Stimulated activated CD8-positive, alpha-beta memory T cell treated with anti-CD3 and anti-CD28 coated beads, Interleukin-4, amount 100 ng/mL, for 48 hours (primary cell): Measurements from ENCODE around the gene KRTAP5-7.
"Not testable (repeated sequence)": the region's sequence is repeated elsewhere in the genome, so short reads cannot be mapped to it uniquely, and the experiment has no call there.

ENCODE experiments used
- DNase-seq: peaks from one replicate; pipeline ENCODE4 v3.0.0-alpha.2; 2020

KRTAP5-7 gene

GRCh38 chr11:71535825-71536224, 8.8 kb downstream of the KRTAP5-7 start:
- no peak for DNase-seq

DNA sequence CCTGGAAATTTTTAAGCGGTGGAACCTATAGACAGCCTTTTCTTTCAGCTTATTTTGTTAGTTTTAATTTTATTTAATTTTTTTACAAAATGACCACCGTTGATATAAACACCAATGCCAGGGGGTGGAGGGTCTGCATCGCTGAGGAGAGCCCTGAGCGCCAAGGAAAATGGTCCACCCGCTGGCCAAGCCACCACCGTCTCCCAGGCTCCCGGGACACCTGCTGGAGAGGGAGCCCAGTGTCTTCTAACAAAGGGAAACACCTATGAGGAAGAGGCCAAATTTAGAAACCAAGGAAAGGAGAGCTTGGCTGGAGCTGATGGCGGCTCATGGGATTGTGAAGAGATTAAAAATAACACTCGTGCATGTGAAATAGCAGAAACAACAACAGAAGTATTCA, 10.5 kb downstream of the KRTAP5-7 start:
- no peak for DNase-seq

- DNase-seq: not testable (repeated sequence)
Observed at GRCh38 chr11:71537977-71538665, 11.1 kb downstream of the KRTAP5-7 start, which contains the start of gene KRTAP5-8. TSS of gene KRTAP5-8 (plus strand) at chr11:71538025. CDS start at chr11:71538056, 31 bp downstream.

DNA sequence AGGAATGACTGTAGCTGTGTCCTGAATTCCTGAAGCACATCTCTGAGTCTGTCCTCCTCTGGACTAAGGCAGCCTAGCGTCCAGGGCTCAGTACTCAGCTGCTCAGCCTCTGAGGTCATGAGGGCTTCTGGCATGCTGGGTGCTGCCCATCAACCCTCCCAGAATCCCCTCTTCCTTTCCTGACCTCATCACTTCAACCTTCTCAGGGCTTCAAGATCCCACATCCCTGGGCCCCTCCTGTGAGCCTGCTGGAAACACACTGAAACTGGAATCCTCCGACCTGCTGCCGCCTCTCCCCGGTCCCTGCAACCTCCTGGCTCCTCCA, 11.6 kb downstream of the KRTAP5-7 start:
- DNase-seq: no peak

DNA sequence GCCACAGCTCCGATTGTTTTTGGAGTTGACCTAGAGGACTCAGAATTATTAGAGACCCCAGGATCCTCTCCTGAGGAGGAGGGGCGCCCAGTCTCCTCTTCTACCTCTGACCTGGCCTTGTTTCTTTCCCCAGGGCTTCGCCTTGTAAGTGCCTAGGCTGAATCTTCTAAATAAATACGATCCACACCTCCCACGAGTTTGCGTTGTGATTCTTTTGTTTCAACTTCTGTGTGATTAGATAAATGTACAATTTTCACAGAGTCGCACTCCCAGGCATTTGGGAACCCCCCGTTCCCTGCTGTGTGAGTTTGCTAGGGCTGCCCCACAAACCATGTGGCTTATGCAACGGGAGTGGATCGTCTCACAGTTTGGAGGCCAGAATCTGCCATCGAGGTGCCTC, 11.9 kb downstream of the KRTAP5-7 start:
- no peak for DNase-seq

DNA sequence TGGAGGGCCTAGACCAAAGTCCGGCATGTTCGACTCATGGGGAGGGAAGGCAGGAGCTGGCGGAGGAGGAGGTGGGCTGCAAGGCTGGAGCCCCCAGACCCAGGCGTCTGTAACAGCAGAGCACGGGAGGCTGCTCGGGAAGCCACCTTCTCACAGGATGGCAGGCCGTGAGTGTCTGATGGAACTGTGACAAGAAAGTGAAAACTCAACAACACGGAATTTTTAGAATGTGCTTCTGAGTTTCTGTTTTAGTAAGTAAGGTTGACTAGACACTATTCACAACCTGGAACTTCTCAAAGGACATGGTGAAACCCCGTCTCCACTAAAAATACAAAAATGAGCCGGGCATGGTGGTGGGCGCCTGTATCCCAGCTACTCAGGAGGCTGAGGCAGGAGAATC, 12.9 kb downstream of the KRTAP5-7 start:
- DNase-seq: not testable (repeated sequence)

GRCh38 chr11:71540521-71541304, 13.6 kb downstream of the KRTAP5-7 start:
- not testable (repeated sequence) for DNase-seq

GRCh38 chr11:71542382-71542781, 15.3 kb downstream of the KRTAP5-7 start:
- DNase-seq: no peak

GRCh38 chr11:71542879-71543777, 16.1 kb downstream of the KRTAP5-7 start:
- peak; percentile 28 for DNase-seq

DNA sequence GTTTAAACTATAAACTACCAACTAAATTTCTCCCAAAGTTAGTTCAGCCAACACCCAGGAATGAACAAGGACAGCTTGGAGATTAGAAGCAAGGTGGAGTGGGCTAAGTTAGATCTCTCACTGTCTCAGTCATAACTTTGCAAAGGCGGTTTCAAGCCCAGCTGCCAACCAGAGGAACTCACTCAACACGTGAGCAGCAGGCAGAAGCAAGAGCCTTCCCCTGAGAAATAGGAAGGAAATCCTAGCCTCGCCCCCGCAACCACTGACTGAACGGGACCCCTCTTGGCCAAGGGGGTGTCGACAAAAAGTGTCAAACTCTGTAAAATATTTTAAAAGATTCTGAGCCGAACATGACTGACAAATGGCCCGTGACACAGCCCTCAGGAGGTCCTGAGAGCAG, 16.8 kb downstream of the KRTAP5-7 start:
- DNase-seq: peak; percentile 28

DNA sequence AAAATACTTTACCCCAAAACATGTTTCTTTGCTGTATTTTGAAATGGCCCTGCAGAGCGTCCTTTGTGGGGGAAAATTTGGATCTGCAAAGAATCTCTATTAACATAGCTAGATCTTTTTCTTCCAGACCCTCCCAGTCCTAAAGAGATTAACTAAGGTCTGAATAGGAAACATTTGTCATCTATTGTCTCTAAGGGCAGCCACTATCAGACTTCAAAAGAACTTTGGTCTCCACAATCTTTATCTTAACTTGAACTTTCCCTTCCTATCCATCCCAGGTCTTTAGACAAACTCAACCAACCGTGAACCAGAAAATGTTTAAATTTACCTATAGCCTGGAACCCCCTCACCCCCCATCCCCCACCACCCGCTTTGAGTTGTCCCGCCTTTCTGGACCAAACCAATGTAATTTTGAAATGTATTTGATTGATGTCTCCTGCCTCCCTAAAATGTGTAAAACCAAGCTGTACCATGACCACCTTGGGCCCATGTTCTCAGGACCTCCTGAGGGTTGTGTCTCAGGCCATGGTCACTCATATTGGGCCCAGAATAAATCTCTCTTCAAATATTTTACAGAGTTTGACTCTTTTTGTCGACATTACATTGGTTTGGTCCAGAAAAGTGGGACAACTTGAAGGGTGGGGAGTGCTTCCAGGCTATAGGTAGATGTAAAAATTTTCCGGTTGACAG, 17.6 kb downstream of the KRTAP5-7 start:
- no peak for DNase-seq

GRCh38 chr11:71545405-71545966, 18.4 kb downstream of the KRTAP5-7 start:
- DNase-seq: no peak

DNA sequence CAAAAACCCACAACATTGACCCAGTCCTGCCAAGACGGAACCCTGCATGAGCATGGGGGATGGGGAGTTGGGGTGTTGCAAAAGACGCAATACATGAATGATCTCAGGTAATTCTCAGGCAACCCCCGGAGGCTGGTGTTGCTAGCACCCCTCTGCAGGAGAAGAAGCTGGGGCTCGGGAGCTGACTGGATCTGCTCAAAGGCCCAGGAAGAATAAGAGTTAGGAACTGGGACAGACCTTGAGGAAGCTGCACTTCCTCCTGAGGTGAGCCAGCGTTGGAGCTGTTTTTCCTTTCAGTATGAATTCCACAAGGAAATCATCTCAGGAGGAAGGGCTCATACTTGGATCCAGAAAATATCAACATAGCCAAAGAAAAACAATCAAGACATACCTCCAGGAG, 21.1 kb downstream of the KRTAP5-7 start, which contains the start of gene KRTAP5-9:
Gene KRTAP5-9, plus strand, starts transcription at position 301 of the 400 bp plus-strand sequence. CDS start 238 bp downstream, outside the sequence.
- DNase-seq: no peak

- DNase-seq: no peak
Observed at GRCh38 chr11:71548716-71549151, 21.7 kb downstream of the KRTAP5-7 start.

- DNase-seq: no peak
Observed at GRCh38 chr11:71551711-71552110, 24.6 kb downstream of the KRTAP5-7 start.

DNA sequence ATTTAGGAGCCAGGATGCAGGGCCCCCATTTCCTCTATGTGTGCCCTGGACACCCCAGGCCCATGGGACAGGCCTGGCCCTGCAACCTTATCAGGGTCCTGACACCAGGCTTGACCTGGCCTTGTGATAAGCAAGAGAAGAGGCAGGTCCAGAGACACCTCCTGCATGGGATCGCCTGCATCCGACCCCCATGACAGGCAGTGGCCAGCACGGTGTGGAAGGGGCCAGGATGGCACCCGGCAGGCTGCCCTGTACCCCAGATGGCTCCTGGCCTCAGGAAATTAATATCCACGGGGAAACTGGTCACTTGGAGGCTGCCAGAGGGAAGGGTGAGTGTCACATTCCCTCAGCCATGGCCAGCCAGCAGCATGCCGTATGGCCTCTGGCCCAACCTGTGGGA, 27.9 kb downstream of the KRTAP5-7 start:
- DNase-seq: no peak

- DNase-seq: no peak
Observed at GRCh38 chr11:71555508-71555907, 28.4 kb downstream of the KRTAP5-7 start.

DNA sequence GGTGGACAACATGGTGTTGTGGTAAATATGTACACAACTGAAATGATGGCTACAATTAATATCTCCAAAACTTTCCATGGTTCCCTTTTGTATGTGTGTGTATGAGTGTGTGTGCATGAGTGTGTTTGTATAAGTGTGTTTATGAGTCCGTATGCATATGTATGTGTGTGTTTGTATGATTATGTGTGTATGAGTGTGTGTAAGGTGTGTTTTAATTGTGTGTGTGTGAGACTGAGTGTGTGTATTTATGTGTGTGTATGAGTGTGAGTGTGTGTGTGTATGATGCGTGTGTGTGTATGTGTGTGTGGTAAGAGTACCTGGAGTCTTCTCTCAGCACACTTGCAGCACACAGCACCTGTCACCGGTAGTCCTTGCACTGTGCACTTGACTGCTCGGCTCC, 29.0 kb downstream of the KRTAP5-7 start:
- DNase-seq: no peak

GRCh38 chr11:71557257-71557656, 30.2 kb downstream of the KRTAP5-7 start:
- DNase-seq: no peak

GRCh38 chr11:71558996-71559395, 31.9 kb downstream of the KRTAP5-7 start:
- DNase-seq: no peak

GRCh38 chr11:71562120-71562519, 35.1 kb downstream of the KRTAP5-7 start:
- DNase-seq: no peak

GRCh38 chr11:71563406-71563805, 36.3 kb downstream of the KRTAP5-7 start:
- DNase-seq: peak; percentile 45
